HepG2 (cell line): Measurements from ENCODE around the gene TBCD. TPM values are rescaled to one million over a fixed set of nuclear protein-coding genes. Genes with fewer than 3 reads are reported as not detected.

Experiments
- ATAD3A ChIP-seq: sonication (generic); formaldehyde crosslinking; IDR thresholded peaks from 2 replicates; pipeline ENCODE4 v1.4.0; 2020; ENCODE audit warnings: missing genetic modification reagents
- ELF4 ChIP-seq: sonication (generic); formaldehyde crosslinking; IDR thresholded peaks from 2 replicates; pipeline ENCODE4 v1.5.0; 2020; ENCODE audit warnings: missing genetic modification reagents, mild to moderate bottlenecking, moderate library complexity, borderline replicate concordance
- GLMP ChIP-seq: sonication (generic); formaldehyde crosslinking; IDR thresholded peaks from 2 replicates; pipeline ENCODE4 v1.9.0; 2021; ENCODE audit warnings: missing genetic modification reagents, mild to moderate bottlenecking, borderline replicate concordance
- MXD4 ChIP-seq: IDR thresholded peaks from 2 replicates; pipeline ENCODE4 v1.6.1; 2016; ENCODE audit warnings: mild to moderate bottlenecking, missing biosample characterization, missing genetic modification reagents
- NR2F6 ChIP-seq, 2 experiments: IDR thresholded peaks; 2 replicates each; pipeline ENCODE4 v1.6.1; 2016; ENCODE audit warnings: antibody characterized with exemption in 1 of 2, mild to moderate bottlenecking in 1 of 2
- PRDM10 ChIP-seq: sonication (generic); formaldehyde crosslinking; IDR thresholded peaks from 2 replicates; pipeline ENCODE4 v1.4.0; 2020; ENCODE audit warnings: low read depth, missing genetic modification reagents
- SNAPC4 ChIP-seq: sonication (generic); formaldehyde crosslinking; IDR thresholded peaks from 2 replicates; pipeline ENCODE4 v1.4.0; 2020; ENCODE audit warnings: mild to moderate bottlenecking, missing genetic modification reagents
- TBX2 ChIP-seq: sonication (generic); formaldehyde crosslinking; IDR thresholded peaks from 2 replicates; pipeline ENCODE4 v1.5.0; 2020; ENCODE audit warnings: missing genetic modification reagents, mild to moderate bottlenecking, borderline replicate concordance
- TP53 ChIP-seq: sonication (generic); formaldehyde crosslinking; conservative IDR thresholded peaks from 2 replicates; pipeline ENCODE4 v1.4.0; 2020; ENCODE audit warnings: missing genetic modification reagents
- ZFYVE20 ChIP-seq: sonication (generic); formaldehyde crosslinking; IDR thresholded peaks from 2 replicates; pipeline ENCODE4 v1.8.0; 2023; ENCODE audit warnings: low read depth, mild to moderate bottlenecking, moderate library complexity, missing genetic modification reagents, borderline replicate concordance
- ZHX1 ChIP-seq: sonication (generic); formaldehyde crosslinking; IDR thresholded peaks from 2 replicates; pipeline ENCODE4 v1.8.1; 2022; ENCODE audit warnings: low read depth, mild to moderate bottlenecking, missing genetic modification reagents
- ZNF24 ChIP-seq: fragments of 450-650 bp; IDR thresholded peaks from 2 replicates; pipeline ENCODE4 v1.6.1; 2017; ENCODE audit warnings: antibody characterized with exemption, mild to moderate bottlenecking
- ZNF256 ChIP-seq: sonication (generic); formaldehyde crosslinking; conservative IDR thresholded peaks from 2 replicates; pipeline ENCODE4 v1.4.0; 2020; ENCODE audit warnings: missing genetic modification reagents
- ZNF337 ChIP-seq: sonication (generic); formaldehyde crosslinking; IDR thresholded peaks from 2 replicates; pipeline ENCODE4 v1.5.1; 2020; ENCODE audit warnings: missing genetic modification reagents, low read depth, mild to moderate bottlenecking, borderline replicate concordance
- ZNF792 ChIP-seq: IDR thresholded peaks from 2 replicates; pipeline ENCODE4 v1.6.1; 2016
- polyA plus RNA-seq, 8 experiments: library from polyadenylated mRNA; depleted of rRNA in 3 of 8; stranded (reverse) in 7 of 8; unstranded in 1 of 8; fragments of >200 nt; fragmentation: Illumina TruSeq in 4 of 8; extraction: Trizol in 4 of 8; gene quantifications; 2 replicates each; pipeline versions ENCODE4 v1.2.1 to v1.2.3, GENCODE V29; 2011 to 2016; ENCODE audit warnings: low read depth in 4 of 8, missing spikeins in 1 of 8, mixed read lengths in 1 of 8; ENCODE audit not compliant: insufficient read depth in 1 of 8
- total RNA-seq, 5 experiments: library from RNA; depleted of rRNA; stranded (reverse); fragments of >200 nt; fragmentation: Illumina TruSeq; extraction: Trizol; gene quantifications; 2 replicates each; pipeline ENCODE4 v1.2.3, GENCODE V29; 2016; ENCODE audit warnings: low read depth in 1 of 5

The TBCD gene
- total and polyA plus RNA-seq, 2 of the 13 experiments (the other 11 are each of a cell fraction or from before 2014, with no cell fraction given): 33.9 to 54.8 TPM

- TF ChIP-seq PRDM10 (CRISPR knock-in tag): no peak
- TF ChIP-seq ZNF24: no peak
- TF ChIP-seq MXD4 (CRISPR knock-in tag): no peak
- no peak for TF ChIP-seq ZFYVE20 (CRISPR knock-in tag)
- no peak for TF ChIP-seq ZNF792
- TF ChIP-seq ATAD3A (CRISPR knock-in tag): no peak
- TF ChIP-seq ZNF337 (CRISPR knock-in tag): no peak
- no peak for TF ChIP-seq GLMP
- no peak for TF ChIP-seq TP53 (CRISPR knock-in tag)
- no peak for TF ChIP-seq ZHX1 (CRISPR knock-in tag)
- TF ChIP-seq ZNF256: no peak
- no peak for TF ChIP-seq SNAPC4
- TF ChIP-seq TBX2: 0 out of 2 replicates have a peak, but pooled peaks have one; percentile 11
- no peak for TF ChIP-seq ELF4 (CRISPR knock-in tag)
- peak; percentile 49; the same call in 1 of the 2 replicates for TF ChIP-seq NR2F6 (IDR thresholded peaks at IDR 0.05)
- TF ChIP-seq NR2F6 (CRISPR knock-in tag; IDR thresholded peaks at IDR 0.05): no peak
These were observed 107.9 kb downstream of the TBCD start (continued) for GRCh38 chr17:82859431-82860403.
